Left kidney (tissue), 2 donors: ENCODE measurements around the gene PCDH12. TPM values are rescaled to one million over a fixed set of nuclear protein-coding genes. Genes with fewer than 3 reads are reported as not detected.

Experiments
- DNase-seq: peaks from one replicate; pipeline ENCODE4 v3.0.0-alpha.2; 2013
- polyA plus RNA-seq: library from polyadenylated mRNA; unstranded; fragments of 120-200 nt; gene quantifications from one replicate; pipeline ENCODE4 v1.2.1, GENCODE V29; 2013; ENCODE audit not compliant: insufficient read length

PCDH12 gene
- polyA plus RNA-seq, 1 donor = 15.7 TPM

GRCh38 chr5:141968914-141969608 lies 11.1 kb upstream of the PCDH12 start, which contains the start of gene RNF14:
Gene RNF14, plus strand, starts transcription at chr5:141969105. Its CDS starts 4,484 bp downstream, at chr5:141973589.
- DNase-seq = peak; percentile 89

GRCh38 chr5:141966963-141967333 lies 8.9 kb upstream of the PCDH12 start:
- DNase-seq = no peak

GRCh38 chr5:141966275-141966962 lies 8.4 kb upstream of the PCDH12 start:
- no peak for DNase-seq

GRCh38 chr5:141965071-141965470 lies 7.1 kb upstream of the PCDH12 start:
- no peak for DNase-seq

- DNase-seq = no peak
Observed at GRCh38 chr5:141963701-141964100, 5.7 kb upstream of the PCDH12 start.

GRCh38 chr5:141961466-141961865 lies 3.5 kb upstream of the PCDH12 start:
- DNase-seq = no peak

GRCh38 chr5:141960449-141961323 lies 2.7 kb upstream of the PCDH12 start:
- DNase-seq = peak; percentile 90

GRCh38 chr5:141960018-141960417 lies 2.0 kb upstream of the PCDH12 start:
- no peak for DNase-seq

GRCh38 chr5:141958546-141959172 lies 657 bp upstream of the PCDH12 start:
- DNase-seq = no peak

- DNase-seq = no peak
Observed at GRCh38 chr5:141957367-141957996, 520 bp downstream of the PCDH12 start.

- no peak for DNase-seq
Observed at GRCh38 chr5:141954194-141954593, 3.8 kb downstream of the PCDH12 start.

GRCh38 chr5:141952020-141952419 lies 6.0 kb downstream of the PCDH12 start:
- no peak for DNase-seq

- DNase-seq = no peak
Observed at GRCh38 chr5:141951332-141951781, 6.6 kb downstream of the PCDH12 start.

- no peak for DNase-seq
Observed at GRCh38 chr5:141950207-141951005, 7.6 kb downstream of the PCDH12 start.

- no peak for DNase-seq
Observed at GRCh38 chr5:141949511-141949910, 8.5 kb downstream of the PCDH12 start.

- no peak for DNase-seq
Observed at GRCh38 chr5:141948812-141949211, 9.2 kb downstream of the PCDH12 start.

- no peak for DNase-seq
Observed at GRCh38 chr5:141947316-141947715, 10.7 kb downstream of the PCDH12 start.

- no peak for DNase-seq
Observed at GRCh38 chr5:141945511-141946051, 12.4 kb downstream of the PCDH12 start.

GRCh38 chr5:141944076-141944475 lies 13.9 kb downstream of the PCDH12 start:
- no peak for DNase-seq

GRCh38 chr5:141942185-141942857 lies 15.7 kb downstream of the PCDH12 start:
- no peak for DNase-seq
